Panc1 (cell line): Measurements from ENCODE around the gene SURF2. TPM values are rescaled to one million over a fixed set of nuclear protein-coding genes. Genes with fewer than 3 reads are reported as not detected.

Experiments
- ATAC-seq: fragments of 200-7000 bp; cut with Tn5 transposase; 2 replicates; pipeline ENCODE4 v1.9.1; 2020; ENCODE audit warnings: mild to moderate bottlenecking, moderate library complexity
- BruUV-seq: library from RNA; stranded (reverse); fragments of 400-500 nt; replicated peaks from 2 replicates; lab custom pipeline; 2021; lab: Mats Ljungman, UMichigan
- CTCF ChIA-PET: fragments of 300-600 bp; sonication (Branson Sonifier 250); formaldehyde crosslinking; loops from one replicate; lab custom pipeline; 2022; ENCODE audit warnings: antibody characterized with exemption; lab: Charles Lee
- POLR2A ChIA-PET: fragments of 300-600 bp; sonication (Branson Sonifier 250); formaldehyde crosslinking; loops from one replicate; lab custom pipeline; 2022; ENCODE audit warnings: antibody characterized with exemption; lab: Charles Lee
- DNase-seq: peaks from one replicate; pipeline ENCODE4 v3.0.0-alpha.2; 2010; ENCODE audit warnings: low read depth, low spot score
- H3K27ac ChIP-seq: 2 replicates; pipeline ENCODE4 v1.5.1; 2011; ENCODE audit warnings: mild to moderate bottlenecking, low read length, inconsistent platforms
- H3K27me3 ChIP-seq: fragments of 200-500 bp; sonication (Bioruptor generic); 2 replicates; pipeline ENCODE4 v1.6.0; 2014; ENCODE audit warnings: low read length, inconsistent platforms; ENCODE audit not compliant: control insufficient read depth, insufficient read depth
- H3K36me3 ChIP-seq: fragments of 200-500 bp; sonication (Bioruptor generic); 2 replicates; pipeline ENCODE4 v1.5.1; 2014; ENCODE audit warnings: inconsistent platforms, mild to moderate bottlenecking, low read length, moderate library complexity; ENCODE audit not compliant: control insufficient read depth, insufficient read depth
- H3K4me1 ChIP-seq: 2 replicates; pipeline ENCODE4 v1.5.1; 2011; ENCODE audit warnings: inconsistent platforms, mild to moderate bottlenecking, low read length, moderate library complexity; ENCODE audit not compliant: control insufficient read depth, insufficient read depth
- H3K4me3 ChIP-seq, 2 experiments: 2 replicates each; pipeline ENCODE4 v1.5.1; 2011 to 2012; ENCODE audit warnings: low read depth in 2 of 2, low read length in 2 of 2, mild to moderate bottlenecking in 2 of 2, inconsistent platforms in 1 of 2, moderate library complexity in 1 of 2
- H3K9me3 ChIP-seq: fragments of 200-500 bp; sonication (Bioruptor generic); 2 replicates; pipeline ENCODE4 v1.5.1; 2014; ENCODE audit warnings: low read depth, mild to moderate bottlenecking, inconsistent platforms, low read length, moderate library complexity; ENCODE audit not compliant: control insufficient read depth, insufficient read depth
- CTCF ChIP-seq: fragments of 450-650 bp; IDR thresholded peaks from 2 replicates; pipeline ENCODE4 v1.5.1; 2017; ENCODE audit warnings: mild to moderate bottlenecking
- POLR2AphosphoS5 ChIP-seq: IDR thresholded peaks from 2 replicates; pipeline ENCODE4 v1.6.1; 2012; ENCODE audit warnings: mild to moderate bottlenecking, low read depth, low read length, moderate library complexity
- REST ChIP-seq, 2 experiments: IDR thresholded peaks; 2 replicates each; pipeline ENCODE4 v1.6.1; 2011 to 2012; ENCODE audit warnings: low read depth in 2 of 2, control low read depth in 1 of 2, low read length in 1 of 2, mild to moderate bottlenecking in 1 of 2, moderate library complexity in 1 of 2; ENCODE audit not compliant: insufficient read depth in 1 of 2
- SIN3A ChIP-seq: IDR thresholded peaks from 2 replicates; pipeline ENCODE4 v1.6.1; 2012; ENCODE audit warnings: low read depth, mild to moderate bottlenecking, low read length, moderate library complexity, borderline replicate concordance; ENCODE audit not compliant: insufficient read depth
- TCF7L2 ChIP-seq: IDR thresholded peaks from 2 replicates; pipeline ENCODE4 v1.6.1; 2011; ENCODE audit warnings: mild to moderate bottlenecking, low read depth, low read length, inconsistent platforms
- in situ Hi-C: cut with HindIII; loops from 2 replicates; pipeline ENCODE4 v1.10.0; 2016; ENCODE audit warnings: low sequenced_read_pairs, low pct_unique_long_range_greater_than_20kb
- intact Hi-C: fragments of 100-400 bp; cut with micrococcal nuclease; formaldehyde crosslinking; loops from one replicate; pipeline ENCODE4 v1.10.0; 2022; ENCODE audit not compliant: unreplicated experiment
- total RNA-seq: library from RNA; stranded (reverse); gene quantifications from one replicate; pipeline ENCODE4 v1.2.1, GENCODE V29; 2021; ENCODE audit not compliant: unreplicated experiment

Gene SURF2
- total RNA-seq, 1 experiment from 2014 or later: 19.2 TPM

- Histone ChIP-seq H3K4me1 (no peaks in the 10 kb centered on the region), H3K27ac (no peak overlapping the region), H3K9me3 (no peaks in the 10 kb centered on the region), H3K36me3 (no peaks in the 10 kb centered on the region), H3K4me3 (no peak overlapping the region), H3K27me3 (no peaks in the 10 kb centered on the region)
- TF ChIP-seq REST (IDR thresholded peaks at IDR 0.05; ENCODE audit: insufficient read depth in 1 of 2, low read depth in 2 of 2, low read length in 1 of 2) (no peak), CTCF (no peak)
- ChIA-PET POLR2A (no interaction called here), CTCF (no interaction called here)
- no TSS peak for BruUV-seq
- intact Hi-C loops (no loop called here), in situ Hi-C loops (no loop called here)
- no peak for DNase-seq
- no peak for ATAC-seq
Measured at GRCh38 chr9:133400292-133400691, 43.9 kb downstream of the SURF2 start.

- no peaks in the 10 kb centered on the region for H3K36me3 ChIP-seq
- no peak overlapping the region for H3K4me3 ChIP-seq
- in situ Hi-C loops (no loop called here), intact Hi-C loops (no loop called here)
- H3K27ac ChIP-seq: no peak overlapping the region
- TF ChIP-seq SIN3A (no peak), POLR2AphosphoS5 (no peak), TCF7L2 (no peak), REST (IDR thresholded peaks at IDR 0.05; ENCODE audit: insufficient read depth in 1 of 2, low read depth in 2 of 2, low read length in 1 of 2) (no peak), CTCF (no peak)
- DNase-seq (no peak), ATAC-seq (no peak)
- H3K4me1 ChIP-seq: no peaks in the 10 kb centered on the region
- ChIA-PET POLR2A (no interaction called here), CTCF (interaction anchor here (0.7 kb wide), 1 partner anchor 160 kb away, joined by 8 read pairs; no protein-coding TSS in a partner anchor)
- no peaks in the 10 kb centered on the region for H3K9me3 ChIP-seq
- H3K27me3 ChIP-seq: no peaks in the 10 kb centered on the region
- no TSS peak for BruUV-seq
Measured at GRCh38 chr9:133401588-133401987, 45.2 kb downstream of the SURF2 start.
